Vagina (tissue), 2 donors: Measurements from ENCODE around the gene DLEU7.

Experiments
- CTCF ChIP-seq, 3 experiments: fragments of 450-650 bp in 2 of 3; fragments of 200-600 bp in 1 of 3; sonication (generic) in 1 of 3; IDR thresholded peaks; one replicate each; pipeline ENCODE4 v1.5.1; 2017 to 2019; ENCODE audit warnings: antibody characterized with exemption in 3 of 3, mild to moderate bottlenecking in 2 of 3, moderate library complexity in 2 of 3
- POLR2AphosphoS5 ChIP-seq, 2 donors: sonication (generic); formaldehyde crosslinking; IDR thresholded peaks; one replicate each; pipeline ENCODE4 v1.9.0; 2017; ENCODE audit warnings: antibody characterized with exemption in 2 of 2, mild to moderate bottlenecking in 2 of 2, low read depth in 1 of 2; ENCODE audit not compliant: insufficient read depth in 1 of 2

GRCh38 chr13:50801087-50801931, 42.2 kb downstream of the DLEU7 start:
- TF ChIP-seq CTCF (IDR thresholded peaks at IDR 0.05), result peak; percentile 35 to 80 (median 62)
- no peak for TF ChIP-seq POLR2AphosphoS5 (IDR thresholded peaks at IDR 0.05; ENCODE audit: insufficient read depth in 1 of 2, low read depth in 1 of 2)
